Measurements from ENCODE around the gene TUBGCP5.

The TUBGCP5 gene

DNA sequence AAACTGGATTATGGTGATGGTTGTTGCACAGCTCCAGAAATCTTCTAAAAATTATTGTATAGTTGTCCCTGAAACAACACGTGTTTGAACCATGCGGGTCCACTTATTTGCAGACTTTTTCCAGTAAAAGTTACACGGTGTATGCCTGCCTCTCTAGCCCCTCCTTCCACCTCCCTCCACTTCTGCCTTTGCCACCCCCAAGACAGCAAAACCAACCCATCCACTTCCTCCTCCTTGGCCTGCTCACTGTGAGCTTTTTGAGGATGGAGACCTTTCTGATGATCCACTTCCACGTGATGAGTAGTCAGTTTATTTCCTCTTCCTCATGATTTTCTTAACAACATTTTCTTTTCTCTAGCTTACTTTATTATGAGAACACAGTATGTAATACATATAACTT is 64.6 kb downstream of the TUBGCP5 start:
- no peak for DNase-seq

DNA sequence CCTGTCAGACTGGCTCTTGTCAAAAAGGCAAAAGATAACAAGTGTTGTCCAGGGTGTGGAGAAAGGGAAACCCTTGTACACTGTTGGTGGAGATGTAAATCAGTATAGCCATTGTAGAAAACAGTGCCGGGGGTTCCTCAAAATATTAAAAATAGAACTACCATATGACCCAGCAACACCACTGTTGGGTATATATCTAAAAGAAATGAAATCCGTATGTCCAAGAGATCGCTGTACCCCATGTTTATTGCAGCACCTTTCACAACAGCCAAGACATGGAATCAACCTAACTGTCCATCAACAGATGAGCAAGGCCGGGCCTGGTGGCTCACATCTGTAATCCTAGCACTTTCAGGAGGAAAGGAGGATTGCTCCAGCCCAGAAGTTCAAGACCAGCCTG is 65.4 kb downstream of the TUBGCP5 start:
- no peak for DNase-seq

DNA sequence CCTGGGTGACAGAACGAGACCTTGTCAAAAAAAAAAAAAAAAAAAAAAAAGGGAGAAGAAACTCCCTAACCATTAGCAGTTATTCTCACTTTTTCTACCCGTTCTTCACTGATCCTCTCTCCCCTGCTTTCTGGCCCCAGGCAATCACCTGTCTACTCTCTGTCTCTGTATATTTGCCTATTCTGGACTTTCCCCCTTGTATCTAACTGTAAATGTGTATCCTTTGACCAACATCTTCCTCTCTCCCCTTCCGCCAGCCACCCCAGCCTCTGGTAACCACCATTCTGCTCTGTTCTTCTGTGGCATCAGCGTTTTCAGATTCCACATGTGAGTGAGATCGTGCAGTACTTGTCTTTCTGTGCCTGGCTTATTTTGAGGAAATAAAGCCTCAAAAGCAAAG is 66.1 kb downstream of the TUBGCP5 start:
- no peak for DNase-seq

GRCh38 chr15:22969489-22969888 is 69.9 kb downstream of the TUBGCP5 start:
- no peak for DNase-seq

DNA sequence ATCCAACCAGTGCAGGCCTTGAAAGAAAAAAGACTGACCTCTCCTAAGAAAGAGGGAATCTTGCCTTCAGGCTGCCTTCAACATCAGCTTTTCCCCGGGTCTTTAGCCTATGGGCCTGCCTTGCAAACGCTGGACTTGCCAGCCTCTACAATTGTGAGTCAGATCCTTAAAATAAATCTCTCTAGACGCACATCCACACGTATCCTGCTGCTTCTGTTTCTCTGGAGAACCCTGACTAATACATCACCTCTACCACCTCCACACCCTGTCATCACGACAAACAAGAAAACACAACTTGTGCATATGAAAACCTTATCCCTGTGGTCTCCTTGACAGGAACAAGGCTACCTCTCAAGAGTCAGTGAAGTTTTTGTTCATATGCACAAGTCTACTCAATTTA is 71.0 kb downstream of the TUBGCP5 start:
- DNase-seq, result peak; percentile 75

- no peak for DNase-seq
These were observed 72.1 kb downstream of the TUBGCP5 start for GRCh38 chr15:22967084-22967770.

- DNase-seq, result no peak
These were observed 72.9 kb downstream of the TUBGCP5 start for GRCh38 chr15:22966321-22967083.

- DNase-seq, result no peak
These were observed 75.7 kb downstream of the TUBGCP5 start for GRCh38 chr15:22963641-22964040.

DNA sequence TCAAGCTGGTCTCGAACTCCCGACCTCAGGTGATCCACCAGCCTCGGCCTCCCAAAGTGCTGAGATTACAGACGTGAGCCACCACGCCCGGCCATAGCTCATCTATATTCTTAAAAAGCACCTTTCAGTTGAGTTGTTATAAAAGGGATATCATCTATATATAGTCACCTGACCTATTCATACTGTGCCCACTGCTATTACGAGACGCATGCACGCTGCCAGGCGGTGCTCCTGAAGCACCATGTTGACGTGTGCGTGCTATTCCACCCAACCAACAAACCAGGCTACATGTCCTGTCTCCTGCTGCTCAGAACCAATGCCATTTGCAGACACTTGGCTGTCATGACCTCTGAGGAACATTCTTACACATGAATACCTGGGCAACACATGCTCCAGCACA is 76.8 kb downstream of the TUBGCP5 start:
- DNase-seq, result no peak

- DNase-seq, result peak; percentile 20
These were observed 77.6 kb downstream of the TUBGCP5 start for GRCh38 chr15:22961762-22962161.

DNA sequence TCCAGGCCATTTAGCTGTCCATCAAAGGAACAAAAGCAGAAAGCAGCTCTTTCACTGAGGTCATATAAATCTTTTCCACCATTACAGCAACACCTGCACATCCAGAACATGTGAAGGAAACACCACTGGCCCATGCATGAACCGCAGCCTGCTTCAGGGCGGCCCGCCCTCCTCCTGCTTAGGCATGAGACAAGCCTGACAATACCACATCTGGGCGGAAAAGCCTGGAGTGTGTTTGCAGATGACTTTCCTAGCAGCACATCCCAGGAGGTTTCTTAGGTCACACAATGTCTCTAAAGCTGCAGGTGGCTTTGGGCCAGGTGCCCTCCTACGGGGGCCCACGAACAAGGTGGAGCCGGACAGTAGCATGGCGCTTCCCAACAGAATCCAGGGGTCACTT is 78.8 kb downstream of the TUBGCP5 start:
- no peak for DNase-seq

GRCh38 chr15:22960126-22960525 is 79.2 kb downstream of the TUBGCP5 start:
- no peak for DNase-seq

DNA sequence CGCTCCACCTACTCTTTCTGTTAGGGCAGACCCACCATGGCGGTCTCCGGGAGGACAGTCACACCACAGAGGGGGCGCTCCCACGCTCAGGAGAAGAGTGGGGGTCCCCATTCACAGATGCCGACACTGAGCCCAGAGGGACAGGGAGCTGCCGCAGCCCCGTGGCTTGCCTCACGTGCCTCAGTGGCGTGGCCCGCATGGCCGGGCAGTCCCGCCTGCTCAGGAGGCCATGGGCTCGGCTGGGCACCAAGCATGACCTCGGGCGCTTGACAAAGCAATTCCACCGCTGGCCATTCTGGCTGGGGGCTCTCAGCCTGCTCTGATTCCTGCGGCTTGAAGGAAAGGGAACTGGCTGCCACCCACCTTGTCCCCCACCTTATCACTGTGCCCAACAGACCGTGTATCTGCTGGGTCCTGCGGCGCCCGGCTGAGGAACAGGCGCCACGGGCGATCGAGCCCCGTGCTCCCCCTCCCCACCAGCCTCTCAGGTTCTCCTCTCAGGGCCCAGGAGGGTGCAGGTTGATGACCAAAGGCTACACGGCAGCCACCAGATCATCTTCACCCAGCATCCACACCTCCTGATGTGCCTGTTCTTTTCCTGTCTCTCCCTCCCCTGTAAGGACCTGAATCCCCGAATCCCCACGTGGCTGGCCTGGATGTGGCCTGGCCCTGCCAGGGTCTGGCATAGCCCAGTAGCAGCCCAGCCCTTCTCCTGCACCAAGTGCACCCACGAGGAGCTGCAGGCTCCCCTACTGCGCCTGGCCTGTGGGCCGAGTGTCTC is 79.9 kb downstream of the TUBGCP5 start:
- no peak for DNase-seq

- DNase-seq, result no peak
These were observed 80.7 kb downstream of the TUBGCP5 start for GRCh38 chr15:22958487-22959280.

DNA sequence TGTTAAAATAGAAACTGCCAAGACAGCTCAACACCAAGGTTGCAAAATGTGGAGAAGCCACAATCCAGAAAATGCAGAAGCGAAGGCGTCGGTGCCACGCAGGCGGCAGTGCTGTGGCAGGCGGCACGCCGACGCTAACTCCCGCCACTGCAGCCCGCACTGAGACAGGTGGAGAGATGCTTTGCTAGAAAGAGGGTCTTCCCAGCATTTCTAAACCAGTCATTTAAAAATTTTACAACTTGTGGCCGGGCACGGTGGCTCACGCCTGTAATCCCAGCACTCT is 82.5 kb downstream of the TUBGCP5 start:
- DNase-seq, result no peak

DNA sequence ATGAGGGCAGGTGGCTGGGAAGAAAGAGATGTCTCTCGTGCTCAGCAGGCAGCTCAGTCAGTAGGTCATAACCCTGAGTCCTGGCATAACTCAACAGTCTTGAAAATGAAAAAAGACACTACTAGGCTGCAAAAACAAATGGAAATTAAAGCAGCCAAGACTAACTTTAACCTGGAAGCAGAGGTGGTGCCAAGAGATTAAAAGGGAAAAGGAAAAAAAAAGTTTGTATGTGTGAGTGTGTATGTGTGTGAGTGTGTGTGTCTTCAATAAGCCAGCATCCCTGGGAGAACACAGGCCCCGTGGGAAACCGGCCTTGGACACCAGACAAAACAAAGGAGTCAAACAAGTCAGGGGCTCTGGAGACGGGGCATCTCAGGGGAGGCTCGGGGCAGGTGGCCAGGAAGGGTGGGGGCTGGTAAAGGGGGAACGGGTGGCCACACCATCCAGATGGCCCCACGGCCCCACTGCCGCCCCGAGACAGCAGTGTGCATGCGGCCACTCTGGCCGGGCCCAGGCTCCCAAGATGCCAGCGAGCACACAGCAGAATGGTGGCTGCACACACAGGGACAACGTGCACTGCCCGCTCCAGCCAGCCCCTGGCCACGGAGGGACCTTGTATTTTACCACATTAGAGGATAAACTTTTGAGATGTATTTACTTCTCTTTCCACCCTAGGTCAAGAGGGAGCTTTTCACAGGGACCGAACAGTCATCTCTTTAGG is 83.0 kb downstream of the TUBGCP5 start:
- DNase-seq, result no peak

DNA sequence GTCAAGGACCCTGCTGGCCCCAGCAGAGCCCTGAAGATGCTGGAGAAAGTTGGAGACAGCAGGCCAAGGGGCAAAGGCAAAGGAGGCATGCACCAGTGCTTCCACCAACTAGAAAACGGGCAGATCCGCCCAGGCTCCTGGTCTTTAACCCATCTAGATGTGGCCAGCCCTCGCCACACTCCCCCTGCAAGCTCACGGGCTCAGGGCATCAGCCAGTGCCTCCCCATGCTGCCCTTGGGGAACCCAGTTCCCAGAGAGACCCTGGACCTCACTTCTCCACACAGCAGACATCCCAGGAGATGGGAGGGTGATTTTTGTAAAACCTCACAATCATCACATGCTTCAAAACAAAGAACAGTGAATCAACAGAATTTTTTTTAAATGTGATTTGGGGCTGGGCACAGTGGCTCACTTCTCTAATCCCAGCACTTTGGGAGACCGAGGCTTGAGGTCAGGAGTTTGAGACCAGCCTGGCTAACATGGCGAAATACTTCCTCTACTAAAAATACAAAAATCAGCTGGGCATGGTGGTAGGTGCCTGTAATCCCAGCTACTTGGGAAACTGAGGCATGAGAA is 83.7 kb downstream of the TUBGCP5 start:
- DNase-seq, result no peak

- DNase-seq, result no peak
These were observed 84.4 kb downstream of the TUBGCP5 start for GRCh38 chr15:22954798-22955543.

DNA sequence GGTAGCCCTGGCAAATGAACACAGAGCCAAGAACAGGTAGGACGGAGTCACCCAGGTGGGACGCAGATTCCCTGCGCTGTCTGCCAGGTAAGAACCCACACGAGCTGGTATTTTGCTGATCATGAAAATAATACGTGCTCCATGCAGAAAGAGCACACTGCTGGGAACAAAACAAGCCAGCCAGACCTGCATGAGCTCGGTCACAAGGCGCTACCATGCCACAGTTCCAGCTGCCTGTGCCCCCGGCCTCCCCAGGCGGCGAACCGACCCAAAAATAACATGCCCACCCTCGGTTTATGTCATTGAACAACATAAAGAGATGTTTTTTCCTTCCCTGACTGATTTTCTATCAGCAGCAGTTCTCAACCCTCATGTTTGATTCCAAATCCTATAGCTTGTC is 85.0 kb downstream of the TUBGCP5 start:
- no peak for DNase-seq

- peak; percentile 26 for DNase-seq
These were observed 86.4 kb downstream of the TUBGCP5 start for GRCh38 chr15:22952796-22953579.

All from fibroblast of skin of scalp (primary cell).